ENCODE results near the gene ACE. TPM values are rescaled to one million over a fixed set of nuclear protein-coding genes. Genes with fewer than 3 reads are reported as not detected.

The ACE gene
- total and polyA plus RNA-seq, 2 experiments from 2014 or later, result 0.82 to 9.1 TPM

DNA sequence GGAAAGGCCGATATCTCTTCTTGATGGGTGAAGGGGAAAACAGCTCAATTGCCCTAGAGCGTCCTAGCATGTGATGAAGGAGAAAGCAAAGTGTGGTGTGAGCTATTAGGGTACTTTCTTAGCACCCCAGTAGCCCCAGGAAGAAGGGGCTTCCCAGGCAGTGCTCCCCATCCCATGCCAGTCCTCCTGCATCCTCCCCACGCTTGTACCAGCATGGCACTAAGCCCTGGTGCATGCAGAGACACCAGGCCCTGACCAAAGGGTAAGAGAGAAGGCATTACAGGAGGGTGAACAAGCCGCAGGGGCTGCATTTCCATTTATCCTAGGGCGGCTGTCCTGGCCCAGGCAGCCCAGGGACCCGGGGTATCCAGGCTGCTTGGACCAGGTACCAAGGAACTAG is 33.8 kb upstream of the ACE start (continued):
- TF ChIP-seq, protein P1, sequence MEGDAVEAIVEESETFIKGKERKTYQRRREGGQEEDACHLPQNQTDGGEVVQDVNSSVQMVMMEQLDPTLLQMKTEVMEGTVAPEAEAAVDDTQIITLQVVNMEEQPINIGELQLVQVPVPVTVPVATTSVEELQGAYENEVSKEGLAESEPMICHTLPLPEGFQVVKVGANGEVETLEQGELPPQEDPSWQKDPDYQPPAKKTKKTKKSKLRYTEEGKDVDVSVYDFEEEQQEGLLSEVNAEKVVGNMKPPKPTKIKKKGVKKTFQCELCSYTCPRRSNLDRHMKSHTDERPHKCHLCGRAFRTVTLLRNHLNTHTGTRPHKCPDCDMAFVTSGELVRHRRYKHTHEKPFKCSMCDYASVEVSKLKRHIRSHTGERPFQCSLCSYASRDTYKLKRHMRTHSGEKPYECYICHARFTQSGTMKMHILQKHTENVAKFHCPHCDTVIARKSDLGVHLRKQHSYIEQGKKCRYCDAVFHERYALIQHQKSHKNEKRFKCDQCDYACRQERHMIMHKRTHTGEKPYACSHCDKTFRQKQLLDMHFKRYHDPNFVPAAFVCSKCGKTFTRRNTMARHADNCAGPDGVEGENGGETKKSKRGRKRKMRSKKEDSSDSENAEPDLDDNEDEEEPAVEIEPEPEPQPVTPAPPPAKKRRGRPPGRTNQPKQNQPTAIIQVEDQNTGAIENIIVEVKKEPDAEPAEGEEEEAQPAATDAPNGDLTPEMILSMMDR (conservative IDR thresholded peaks at IDR 0.05; ENCODE audit: low read depth in 2 of 2), result no peak
- TF ChIP-seq STAT1 (IDR thresholded peaks at IDR 0.05; ENCODE audit: unreplicated experiment) (no peak), NANOG (IDR thresholded peaks at IDR 0.05; ENCODE audit: borderline replicate concordance) (no peak), EZH2 (IDR thresholded peaks at IDR 0.05; ENCODE audit: low read depth, unreplicated experiment) (no peak), JUNB (IDR thresholded peaks at IDR 0.05; ENCODE audit: unreplicated experiment) (no peak), ZNF114 (CRISPR knock-in tag; IDR thresholded peaks at IDR 0.05) (no peak), CREB1 (CRISPR knock-in tag; IDR thresholded peaks at IDR 0.05; ENCODE audit: low read depth) (no peak), EZH2phosphoT487 (IDR thresholded peaks at IDR 0.05; ENCODE audit: unreplicated experiment) (no peak), ZNF331 (CRISPR knock-in tag; IDR thresholded peaks at IDR 0.05; ENCODE audit: low read depth) (no peak)
- TF ChIP-seq, protein P2, sequence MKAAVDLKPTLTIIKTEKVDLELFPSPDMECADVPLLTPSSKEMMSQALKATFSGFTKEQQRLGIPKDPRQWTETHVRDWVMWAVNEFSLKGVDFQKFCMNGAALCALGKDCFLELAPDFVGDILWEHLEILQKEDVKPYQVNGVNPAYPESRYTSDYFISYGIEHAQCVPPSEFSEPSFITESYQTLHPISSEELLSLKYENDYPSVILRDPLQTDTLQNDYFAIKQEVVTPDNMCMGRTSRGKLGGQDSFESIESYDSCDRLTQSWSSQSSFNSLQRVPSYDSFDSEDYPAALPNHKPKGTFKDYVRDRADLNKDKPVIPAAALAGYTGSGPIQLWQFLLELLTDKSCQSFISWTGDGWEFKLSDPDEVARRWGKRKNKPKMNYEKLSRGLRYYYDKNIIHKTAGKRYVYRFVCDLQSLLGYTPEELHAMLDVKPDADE (IDR thresholded peaks at IDR 0.05), result no peak

DNA sequence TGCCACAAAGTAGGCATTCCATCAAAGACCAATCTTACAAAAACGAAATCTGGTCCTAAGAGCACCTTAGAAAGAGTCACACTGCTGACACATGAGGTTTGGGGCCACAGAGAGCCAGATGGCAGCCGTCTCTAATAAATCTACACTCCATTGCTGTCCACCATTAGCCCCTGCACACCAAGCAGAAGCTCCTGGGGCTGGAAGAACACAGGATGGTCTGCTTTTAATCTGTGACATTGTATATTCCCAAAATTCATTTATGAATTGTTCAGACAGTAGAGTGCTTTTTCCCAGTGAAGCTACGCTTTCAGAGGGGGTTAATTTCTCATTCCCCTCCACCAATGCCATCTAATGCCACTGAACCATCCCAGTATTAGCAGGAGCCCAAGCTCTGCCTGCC is 32.4 kb upstream of the ACE start:
- H3K4me3 ChIP-seq, result no peak overlapping the region
- DNase-seq (ENCODE audit: low spot score), result no peak
- Mint-ChIP-seq H3K27me3 (ENCODE audit: insufficient read depth, low read depth, poor library complexity) (peaks cover 18% of the 10 kb centered on the region), H3K27ac (no peak overlapping the region), H3K36me3 (ENCODE audit: low read depth) (no peaks in the 10 kb centered on the region), H3K4me1 (peaks cover 44% of the 10 kb centered on the region), H3K4me3 (peak overlapping the region; percentile 64; the same call in 2 of the 3 replicates), H3K9me3 (no peaks in the 10 kb centered on the region)
- H3K4me2 ChIP-seq, result no peak overlapping the region; the same call in 1 of the 2 replicates
- H3K9me2 ChIP-seq (ENCODE audit: insufficient read depth), result no peaks in the 10 kb centered on the region
- no peak for ATAC-seq
- no peaks in the 10 kb centered on the region for H3K36me3 ChIP-seq (ENCODE audit: insufficient read depth)
- peaks cover 6% of the 10 kb centered on the region for H3K27me3 ChIP-seq (ENCODE audit: insufficient read depth)
- H4K20me1 ChIP-seq (replicated peaks; ENCODE audit: insufficient read depth), result no peaks in the 10 kb centered on the region
- H3K79me2 ChIP-seq (replicated peaks; ENCODE audit: insufficient read depth), result peaks cover 12% of the 10 kb centered on the region
- H3F3A ChIP-seq (replicated peaks; ENCODE audit: low read depth), result 0 out of 2 replicates have a peak, but pooled peaks cover 4% of the 10 kb centered on the region
- no peak overlapping the region for H3K27ac ChIP-seq (ENCODE audit: low read depth)
- H2AFZ ChIP-seq, result no peak overlapping the region
- peaks cover 23% of the 10 kb centered on the region for H3K4me1 ChIP-seq (ENCODE audit: insufficient read depth)
- TF ChIP-seq JUNB (IDR thresholded peaks at IDR 0.05; ENCODE audit: unreplicated experiment), result no peak
- TF ChIP-seq, protein P3, sequence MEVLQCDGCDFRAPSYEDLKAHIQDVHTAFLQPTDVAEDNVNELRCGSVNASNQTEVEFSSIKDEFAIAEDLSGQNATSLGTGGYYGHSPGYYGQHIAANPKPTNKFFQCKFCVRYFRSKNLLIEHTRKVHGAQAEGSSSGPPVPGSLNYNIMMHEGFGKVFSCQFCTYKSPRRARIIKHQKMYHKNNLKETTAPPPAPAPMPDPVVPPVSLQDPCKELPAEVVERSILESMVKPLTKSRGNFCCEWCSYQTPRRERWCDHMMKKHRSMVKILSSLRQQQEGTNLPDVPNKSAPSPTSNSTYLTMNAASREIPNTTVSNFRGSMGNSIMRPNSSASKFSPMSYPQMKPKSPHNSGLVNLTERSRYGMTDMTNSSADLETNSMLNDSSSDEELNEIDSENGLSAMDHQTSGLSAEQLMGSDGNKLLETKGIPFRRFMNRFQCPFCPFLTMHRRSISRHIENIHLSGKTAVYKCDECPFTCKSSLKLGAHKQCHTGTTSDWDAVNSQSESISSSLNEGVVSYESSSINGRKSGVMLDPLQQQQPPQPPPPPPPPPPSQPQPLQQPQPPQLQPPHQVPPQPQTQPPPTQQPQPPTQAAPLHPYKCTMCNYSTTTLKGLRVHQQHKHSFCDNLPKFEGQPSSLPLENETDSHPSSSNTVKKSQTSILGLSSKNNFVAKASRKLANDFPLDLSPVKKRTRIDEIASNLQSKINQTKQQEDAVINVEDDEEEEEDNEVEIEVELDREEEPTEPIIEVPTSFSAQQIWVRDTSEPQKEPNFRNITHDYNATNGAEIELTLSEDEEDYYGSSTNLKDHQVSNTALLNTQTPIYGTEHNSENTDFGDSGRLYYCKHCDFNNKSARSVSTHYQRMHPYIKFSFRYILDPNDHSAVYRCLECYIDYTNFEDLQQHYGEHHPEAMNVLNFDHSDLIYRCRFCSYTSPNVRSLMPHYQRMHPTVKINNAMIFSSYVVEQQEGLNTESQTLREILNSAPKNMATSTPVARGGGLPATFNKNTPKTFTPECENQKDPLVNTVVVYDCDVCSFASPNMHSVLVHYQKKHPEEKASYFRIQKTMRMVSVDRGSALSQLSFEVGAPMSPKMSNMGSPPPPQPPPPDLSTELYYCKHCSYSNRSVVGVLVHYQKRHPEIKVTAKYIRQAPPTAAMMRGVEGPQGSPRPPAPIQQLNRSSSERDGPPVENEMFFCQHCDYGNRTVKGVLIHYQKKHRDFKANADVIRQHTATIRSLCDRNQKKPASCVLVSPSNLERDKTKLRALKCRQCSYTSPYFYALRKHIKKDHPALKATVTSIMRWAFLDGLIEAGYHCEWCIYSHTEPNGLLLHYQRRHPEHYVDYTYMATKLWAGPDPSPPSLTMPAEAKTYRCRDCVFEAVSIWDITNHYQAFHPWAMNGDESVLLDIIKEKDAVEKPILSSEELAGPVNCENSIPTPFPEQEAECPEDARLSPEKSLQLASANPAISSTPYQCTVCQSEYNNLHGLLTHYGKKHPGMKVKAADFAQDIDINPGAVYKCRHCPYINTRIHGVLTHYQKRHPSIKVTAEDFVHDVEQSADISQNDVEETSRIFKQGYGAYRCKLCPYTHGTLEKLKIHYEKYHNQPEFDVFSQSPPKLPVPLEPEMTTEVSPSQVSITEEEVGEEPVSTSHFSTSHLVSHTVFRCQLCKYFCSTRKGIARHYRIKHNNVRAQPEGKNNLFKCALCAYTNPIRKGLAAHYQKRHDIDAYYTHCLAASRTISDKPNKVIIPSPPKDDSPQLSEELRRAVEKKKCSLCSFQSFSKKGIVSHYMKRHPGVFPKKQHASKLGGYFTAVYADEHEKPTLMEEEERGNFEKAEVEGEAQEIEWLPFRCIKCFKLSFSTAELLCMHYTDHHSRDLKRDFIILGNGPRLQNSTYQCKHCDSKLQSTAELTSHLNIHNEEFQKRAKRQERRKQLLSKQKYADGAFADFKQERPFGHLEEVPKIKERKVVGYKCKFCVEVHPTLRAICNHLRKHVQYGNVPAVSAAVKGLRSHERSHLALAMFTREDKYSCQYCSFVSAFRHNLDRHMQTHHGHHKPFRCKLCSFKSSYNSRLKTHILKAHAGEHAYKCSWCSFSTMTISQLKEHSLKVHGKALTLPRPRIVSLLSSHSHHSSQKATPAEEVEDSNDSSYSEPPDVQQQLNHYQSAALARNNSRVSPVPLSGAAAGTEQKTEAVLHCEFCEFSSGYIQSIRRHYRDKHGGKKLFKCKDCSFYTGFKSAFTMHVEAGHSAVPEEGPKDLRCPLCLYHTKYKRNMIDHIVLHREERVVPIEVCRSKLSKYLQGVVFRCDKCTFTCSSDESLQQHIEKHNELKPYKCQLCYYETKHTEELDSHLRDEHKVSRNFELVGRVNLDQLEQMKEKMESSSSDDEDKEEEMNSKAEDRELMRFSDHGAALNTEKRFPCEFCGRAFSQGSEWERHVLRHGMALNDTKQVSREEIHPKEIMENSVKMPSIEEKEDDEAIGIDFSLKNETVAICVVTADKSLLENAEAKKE (CRISPR knock-in tag; IDR thresholded peaks at IDR 0.05), result no peak
- no peak for TF ChIP-seq EZH2 (IDR thresholded peaks at IDR 0.05; ENCODE audit: low read depth, unreplicated experiment)
- TF ChIP-seq, protein P4, sequence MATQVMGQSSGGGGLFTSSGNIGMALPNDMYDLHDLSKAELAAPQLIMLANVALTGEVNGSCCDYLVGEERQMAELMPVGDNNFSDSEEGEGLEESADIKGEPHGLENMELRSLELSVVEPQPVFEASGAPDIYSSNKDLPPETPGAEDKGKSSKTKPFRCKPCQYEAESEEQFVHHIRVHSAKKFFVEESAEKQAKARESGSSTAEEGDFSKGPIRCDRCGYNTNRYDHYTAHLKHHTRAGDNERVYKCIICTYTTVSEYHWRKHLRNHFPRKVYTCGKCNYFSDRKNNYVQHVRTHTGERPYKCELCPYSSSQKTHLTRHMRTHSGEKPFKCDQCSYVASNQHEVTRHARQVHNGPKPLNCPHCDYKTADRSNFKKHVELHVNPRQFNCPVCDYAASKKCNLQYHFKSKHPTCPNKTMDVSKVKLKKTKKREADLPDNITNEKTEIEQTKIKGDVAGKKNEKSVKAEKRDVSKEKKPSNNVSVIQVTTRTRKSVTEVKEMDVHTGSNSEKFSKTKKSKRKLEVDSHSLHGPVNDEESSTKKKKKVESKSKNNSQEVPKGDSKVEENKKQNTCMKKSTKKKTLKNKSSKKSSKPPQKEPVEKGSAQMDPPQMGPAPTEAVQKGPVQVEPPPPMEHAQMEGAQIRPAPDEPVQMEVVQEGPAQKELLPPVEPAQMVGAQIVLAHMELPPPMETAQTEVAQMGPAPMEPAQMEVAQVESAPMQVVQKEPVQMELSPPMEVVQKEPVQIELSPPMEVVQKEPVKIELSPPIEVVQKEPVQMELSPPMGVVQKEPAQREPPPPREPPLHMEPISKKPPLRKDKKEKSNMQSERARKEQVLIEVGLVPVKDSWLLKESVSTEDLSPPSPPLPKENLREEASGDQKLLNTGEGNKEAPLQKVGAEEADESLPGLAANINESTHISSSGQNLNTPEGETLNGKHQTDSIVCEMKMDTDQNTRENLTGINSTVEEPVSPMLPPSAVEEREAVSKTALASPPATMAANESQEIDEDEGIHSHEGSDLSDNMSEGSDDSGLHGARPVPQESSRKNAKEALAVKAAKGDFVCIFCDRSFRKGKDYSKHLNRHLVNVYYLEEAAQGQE (IDR thresholded peaks at IDR 0.05; ENCODE audit: unreplicated experiment), result no peak
- no peak for TF ChIP-seq STAT1 (IDR thresholded peaks at IDR 0.05; ENCODE audit: unreplicated experiment)
